Ovary (tissue), 3 donors: ENCODE data around the gene UQCRC1.

ENCODE experiments used
- EP300 ChIP-seq: sonication (generic); formaldehyde crosslinking; IDR thresholded peaks from one replicate; pipeline ENCODE4 v1.6.1; 2017; ENCODE audit warnings: antibody characterized with exemption
- POLR2A ChIP-seq: fragments of 450-650 bp; IDR thresholded peaks from one replicate; pipeline ENCODE4 v1.6.1; 2017; ENCODE audit warnings: antibody characterized with exemption, mild to moderate bottlenecking, moderate library complexity
- TF ChIP-seq, protein P1 (sequence below), 3 donors: fragments of 450-650 bp in 2 of 3; fragments of 200-600 bp in 1 of 3; IDR thresholded peaks; one replicate each; pipeline versions ENCODE4 v1.5.1 to v1.8.0; 2016 to 2022; ENCODE audit warnings: antibody characterized with exemption in 3 of 3, mild to moderate bottlenecking in 1 of 3
- donor health status: DM: no; HTN: no; CAD: no.

DNA sequence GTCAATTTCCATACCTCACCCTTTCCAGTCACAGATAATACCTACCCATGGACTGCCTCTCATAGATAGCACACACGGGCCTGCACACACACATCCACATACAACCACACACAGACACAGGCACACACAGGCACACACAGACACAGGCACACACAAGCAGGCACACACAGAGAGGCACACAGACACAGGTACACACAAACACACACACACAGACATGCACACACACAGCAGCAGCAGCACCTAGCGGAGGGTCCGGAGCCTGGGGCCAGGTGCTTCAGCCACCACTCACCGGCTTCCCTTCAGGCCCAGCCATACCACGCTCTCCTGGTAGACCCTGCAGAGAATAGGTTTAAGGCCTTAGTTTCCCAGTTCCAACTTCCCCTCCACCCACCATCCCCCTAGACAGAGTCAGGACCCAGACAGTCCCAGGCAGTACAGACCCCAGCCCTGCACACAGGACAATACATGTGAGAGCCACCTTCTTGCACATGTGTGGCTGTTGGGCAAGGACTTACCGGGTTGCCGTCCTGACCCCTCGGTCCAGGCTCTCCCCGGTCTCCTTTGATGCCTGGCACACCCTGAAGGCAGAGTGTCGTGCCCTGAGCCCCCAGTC is 35.4 kb downstream of the UQCRC1 start:
- TF ChIP-seq, protein P1, sequence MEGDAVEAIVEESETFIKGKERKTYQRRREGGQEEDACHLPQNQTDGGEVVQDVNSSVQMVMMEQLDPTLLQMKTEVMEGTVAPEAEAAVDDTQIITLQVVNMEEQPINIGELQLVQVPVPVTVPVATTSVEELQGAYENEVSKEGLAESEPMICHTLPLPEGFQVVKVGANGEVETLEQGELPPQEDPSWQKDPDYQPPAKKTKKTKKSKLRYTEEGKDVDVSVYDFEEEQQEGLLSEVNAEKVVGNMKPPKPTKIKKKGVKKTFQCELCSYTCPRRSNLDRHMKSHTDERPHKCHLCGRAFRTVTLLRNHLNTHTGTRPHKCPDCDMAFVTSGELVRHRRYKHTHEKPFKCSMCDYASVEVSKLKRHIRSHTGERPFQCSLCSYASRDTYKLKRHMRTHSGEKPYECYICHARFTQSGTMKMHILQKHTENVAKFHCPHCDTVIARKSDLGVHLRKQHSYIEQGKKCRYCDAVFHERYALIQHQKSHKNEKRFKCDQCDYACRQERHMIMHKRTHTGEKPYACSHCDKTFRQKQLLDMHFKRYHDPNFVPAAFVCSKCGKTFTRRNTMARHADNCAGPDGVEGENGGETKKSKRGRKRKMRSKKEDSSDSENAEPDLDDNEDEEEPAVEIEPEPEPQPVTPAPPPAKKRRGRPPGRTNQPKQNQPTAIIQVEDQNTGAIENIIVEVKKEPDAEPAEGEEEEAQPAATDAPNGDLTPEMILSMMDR (IDR thresholded peaks at IDR 0.05): no peak
- TF ChIP-seq POLR2A (no peak), EP300 (no peak)
